ENCODE measurements around the gene SCN5A.
"Not testable (repeated sequence)": the region's sequence is repeated elsewhere in the genome, so short reads cannot be mapped to it uniquely, and the experiment has no call there.

The SCN5A gene

GRCh38 chr3:38576526-38577370 lies 72.7 kb downstream of the SCN5A start:
- no peak for DNase-seq

GRCh38 chr3:38576131-38576525 lies 73.4 kb downstream of the SCN5A start:
- DNase-seq = no peak

- DNase-seq = no peak
Observed at GRCh38 chr3:38575279-38575843, 74.1 kb downstream of the SCN5A start.

- no peak for DNase-seq
Observed at GRCh38 chr3:38574411-38575278, 74.8 kb downstream of the SCN5A start.

GRCh38 chr3:38573556-38573955 lies 75.9 kb downstream of the SCN5A start:
- DNase-seq = no peak

DNA sequence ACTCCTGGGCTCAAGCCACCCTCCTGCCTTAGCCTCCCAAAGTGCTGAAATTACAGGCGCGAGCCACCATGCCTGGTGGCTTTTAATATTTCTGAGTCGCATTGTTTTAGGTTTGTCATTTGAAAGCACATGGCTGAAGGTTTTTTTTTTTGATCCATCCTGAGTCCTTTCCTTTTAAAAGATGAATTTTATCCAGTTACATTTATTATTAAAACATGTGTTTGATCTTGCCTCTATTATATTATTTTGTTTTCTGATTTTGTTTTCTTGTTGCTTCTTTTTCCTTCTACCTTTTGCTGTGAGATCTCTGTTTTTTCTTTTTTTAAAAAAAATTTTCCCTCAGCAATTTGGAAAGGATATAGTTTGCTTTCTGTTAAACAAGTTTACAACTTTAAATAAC lies 76.4 kb downstream of the SCN5A start:
- no peak for DNase-seq

DNA sequence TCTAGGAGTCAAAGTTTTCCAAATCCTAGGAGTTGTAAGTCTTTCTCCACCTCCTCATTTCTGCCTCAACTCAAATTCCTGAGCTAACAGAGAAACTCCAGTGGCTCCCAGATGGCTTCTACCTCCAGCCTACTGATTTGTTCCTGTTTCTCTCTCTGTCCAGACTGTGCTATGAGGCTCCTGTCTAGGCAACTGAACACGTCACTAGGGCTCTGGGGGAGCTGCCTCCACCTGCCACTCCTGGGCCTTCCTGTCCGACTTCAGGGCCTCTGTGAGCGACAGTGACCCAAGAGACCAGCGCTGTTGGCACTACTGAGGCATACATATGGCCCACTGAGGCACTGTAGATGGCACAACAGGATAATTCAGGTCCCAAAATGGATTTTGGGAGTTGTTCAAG lies 82.0 kb downstream of the SCN5A start:
- DNase-seq = no peak

DNA sequence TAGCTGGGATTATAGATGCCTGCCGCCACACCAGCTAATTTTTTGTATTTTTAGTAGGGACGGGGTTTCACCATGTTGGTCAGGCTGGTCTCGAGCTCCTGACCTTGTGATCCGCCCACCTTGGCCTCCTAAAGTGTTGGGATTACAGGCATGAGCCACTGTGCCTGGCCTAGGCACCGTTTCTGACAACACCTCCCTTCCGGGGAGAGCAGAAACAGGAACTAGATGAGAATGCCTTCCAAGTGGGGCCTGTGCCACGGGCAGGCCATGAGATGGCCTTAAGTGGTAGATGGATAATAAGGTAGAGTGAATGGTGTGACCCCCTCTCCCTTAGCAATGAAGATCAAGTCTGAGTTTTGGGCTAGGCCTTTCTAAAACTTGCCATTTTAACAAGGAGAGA lies 82.7 kb downstream of the SCN5A start:
- DNase-seq = not testable (repeated sequence)

DNA sequence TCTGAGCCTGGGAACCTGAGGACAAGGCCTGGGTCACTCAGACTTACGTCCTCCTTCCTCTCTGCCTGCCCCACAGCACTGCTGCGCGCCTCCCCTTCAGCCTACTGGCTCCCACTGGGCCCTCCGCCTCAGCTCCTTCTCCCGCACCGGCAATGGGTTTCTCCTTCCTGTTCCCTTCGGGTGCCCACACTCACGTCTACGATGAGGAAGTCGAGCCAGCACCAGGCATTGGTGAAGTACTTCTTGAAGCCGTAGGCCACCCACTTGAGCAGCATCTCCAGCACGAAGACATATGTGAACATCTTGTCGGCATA lies 83.3 kb downstream of the SCN5A start:
- no peak for DNase-seq

GRCh38 chr3:38565339-38566214 lies 83.9 kb downstream of the SCN5A start:
- DNase-seq = no peak

DNA sequence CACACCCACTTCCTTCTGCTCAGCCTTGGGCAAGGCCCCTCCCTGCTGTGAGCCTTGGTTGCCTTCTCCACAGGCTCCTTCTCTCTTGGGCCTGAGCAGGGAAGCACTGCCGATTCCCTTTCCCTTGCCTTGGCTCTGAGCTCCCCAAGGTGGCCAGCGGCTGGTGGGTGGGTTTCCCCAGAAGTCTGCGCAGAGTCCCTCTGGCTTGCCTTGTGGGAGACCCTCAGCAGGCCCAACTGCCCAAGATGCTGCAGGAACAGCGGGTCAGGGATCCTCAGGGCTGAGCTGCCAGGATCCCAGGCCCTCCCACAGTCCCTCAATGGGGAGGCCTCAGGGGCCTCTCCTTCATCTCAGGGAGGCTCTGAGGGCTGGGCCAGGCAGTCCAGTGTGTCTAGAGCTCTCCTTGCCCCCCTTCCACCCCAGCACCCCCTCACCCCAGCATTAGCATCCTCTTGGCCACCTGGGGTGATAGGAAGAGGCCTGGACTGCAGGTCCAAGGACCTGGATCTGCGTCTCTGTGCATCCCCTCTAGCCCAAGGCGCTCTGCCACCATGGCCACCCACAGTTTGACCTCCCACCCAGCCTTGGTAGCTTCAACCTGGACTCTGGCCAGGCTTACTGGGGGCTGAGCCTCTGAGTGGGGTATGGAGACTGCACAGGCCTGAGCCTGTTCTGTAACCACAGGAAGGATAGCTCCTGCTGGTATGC lies 84.7 kb downstream of the SCN5A start:
- DNase-seq = no peak

DNA sequence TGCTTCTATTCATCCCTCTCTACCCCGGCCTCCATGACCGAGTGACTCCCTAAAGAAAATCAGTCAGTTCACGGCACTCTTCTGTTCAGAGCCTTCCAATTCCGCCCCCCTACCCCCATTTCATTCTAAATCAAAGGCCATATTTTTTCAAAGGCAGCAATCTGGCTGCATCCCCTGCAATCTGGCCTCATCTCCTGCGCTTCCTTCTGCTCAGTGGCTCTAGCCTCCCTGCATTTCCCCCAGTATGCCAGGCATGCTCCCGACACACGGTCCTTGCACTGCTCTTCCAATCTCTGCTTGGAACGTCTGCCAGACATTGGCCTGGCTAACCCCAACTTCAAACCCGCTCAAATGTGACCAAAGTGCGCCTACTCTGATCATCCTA lies 85.6 kb downstream of the SCN5A start:
- DNase-seq = no peak

DNA sequence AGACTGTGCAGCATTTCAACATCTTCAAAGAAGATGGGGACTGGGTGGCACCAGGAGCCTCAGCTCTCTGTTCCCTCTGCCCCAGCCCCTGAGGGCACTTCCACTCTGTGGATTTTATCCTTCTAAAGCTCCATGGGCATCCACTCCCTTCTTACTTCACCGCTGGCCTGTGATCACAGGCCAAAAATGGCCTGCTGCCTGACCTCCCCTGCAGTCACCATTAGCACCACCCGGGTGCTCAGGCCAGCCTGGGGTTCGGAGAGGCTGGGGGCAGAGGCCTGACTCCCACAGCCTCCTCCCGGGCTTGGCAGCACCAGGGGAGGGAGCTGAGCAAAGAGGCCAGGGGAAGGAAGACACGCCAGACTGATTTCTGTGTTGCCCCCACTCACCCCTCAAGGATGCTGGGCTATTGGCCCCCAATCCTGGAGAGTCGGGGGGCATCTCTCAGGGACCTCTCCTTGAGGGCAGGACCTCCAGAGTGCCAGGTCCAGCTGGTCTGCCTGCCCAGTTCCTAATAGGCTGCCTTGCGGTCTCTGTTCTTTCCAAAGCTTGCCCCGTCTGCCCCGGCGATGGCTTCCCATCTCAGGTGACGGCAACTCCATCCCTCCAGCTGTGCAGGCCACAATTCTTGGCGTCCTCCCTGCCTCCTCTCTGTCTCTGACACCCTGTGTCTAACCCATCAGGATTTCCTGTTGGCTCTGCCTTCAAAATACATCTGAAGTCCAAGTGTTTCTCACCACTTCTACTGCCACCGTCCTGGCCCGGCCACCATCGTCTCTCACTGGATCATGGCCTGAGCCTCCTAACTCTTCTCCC lies 86.2 kb downstream of the SCN5A start:
- no peak for DNase-seq

- no peak for DNase-seq
Observed at GRCh38 chr3:38562467-38562925, 87.0 kb downstream of the SCN5A start.

GRCh38 chr3:38561746-38562466 lies 87.6 kb downstream of the SCN5A start:
- no peak for DNase-seq

DNA sequence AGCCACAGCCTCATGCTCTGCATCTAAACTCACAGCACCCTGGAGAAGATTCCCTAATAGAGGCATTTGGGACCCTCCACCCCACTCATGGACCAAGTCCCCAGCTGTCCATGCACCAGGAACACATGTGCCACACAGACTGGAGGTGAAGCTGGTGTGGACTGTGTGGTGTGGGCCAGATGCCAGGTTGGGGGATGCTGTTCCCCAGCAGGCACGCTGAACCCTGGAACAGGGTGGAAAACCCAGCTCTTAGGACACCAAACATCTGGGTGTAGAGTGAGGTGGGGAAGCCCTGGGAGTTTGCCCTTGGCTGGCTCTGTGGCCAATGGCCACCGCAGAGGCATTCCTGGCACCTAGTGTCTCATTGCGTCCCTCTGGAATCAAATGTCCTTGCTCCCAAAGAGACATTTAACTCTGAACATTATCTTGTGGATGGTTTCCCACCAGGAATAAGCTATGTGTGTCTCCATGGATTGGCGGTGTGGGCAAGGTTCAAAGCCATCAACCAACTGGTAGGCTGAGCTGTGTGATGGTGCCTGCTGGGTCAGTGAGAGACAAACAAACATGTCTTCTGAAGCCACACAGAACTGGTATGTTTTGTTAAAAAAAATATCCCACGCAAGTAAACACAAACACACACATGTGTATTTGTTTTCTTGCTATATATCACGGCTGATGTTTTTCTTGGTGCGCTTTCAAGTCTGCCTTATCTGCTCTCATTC lies 88.3 kb downstream of the SCN5A start:
- DNase-seq = no peak

GRCh38 chr3:38560284-38560683 lies 89.2 kb downstream of the SCN5A start:
- peak; percentile 18 for DNase-seq

DNA sequence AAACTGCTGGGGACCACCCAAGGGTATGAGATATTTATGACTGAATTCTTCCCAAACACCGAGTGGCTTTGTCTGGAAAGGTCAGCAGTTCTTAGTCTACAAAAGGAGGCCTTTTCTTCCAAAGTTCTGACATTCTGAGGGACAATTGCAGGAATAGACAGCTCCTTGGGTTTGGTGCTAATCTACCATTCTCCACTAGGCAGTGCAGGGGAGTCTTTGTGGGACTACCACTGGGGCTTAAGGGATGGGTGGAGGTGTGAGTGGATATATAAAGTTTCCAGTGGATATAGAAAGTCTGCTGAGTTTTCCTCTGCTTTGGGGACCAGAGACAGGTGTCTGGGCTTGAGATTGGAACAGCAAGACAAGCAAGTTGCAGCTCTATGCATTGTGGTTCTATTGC lies 90.6 kb downstream of the SCN5A start:
- no peak for DNase-seq

GRCh38 chr3:38556640-38557358 lies 92.7 kb downstream of the SCN5A start:
- DNase-seq = no peak

Data from RPMI8226 (cell line).